Astrocyte (in vitro differentiated cells and primary cell): ENCODE data around the gene HOXD13. TPM values are rescaled to one million over a fixed set of nuclear protein-coding genes. Genes with fewer than 3 reads are reported as not detected.

ENCODE experiments used
- DNase-seq: peaks from one replicate; pipeline ENCODE4 v3.0.0-alpha.2; 2010; ENCODE audit warnings: low read depth
- FAIRE-seq: peaks from 2 replicates; lab custom pipeline; 2011; peaks lifted over from hg19 to GRCh38; lab: Jason Lieb, UNC
- H2AFZ ChIP-seq: 2 replicates; pipeline ENCODE4 v1.6.0; 2012; ENCODE audit warnings: low read depth, low read length, inconsistent platforms
- H3K27ac ChIP-seq: 2 replicates; pipeline ENCODE4 v1.5.1; 2011; ENCODE audit warnings: low read depth, low read length, inconsistent platforms
- H3K27me3 ChIP-seq: 2 replicates; pipeline ENCODE4 v1.6.0; 2011; ENCODE audit warnings: low read length, inconsistent platforms; ENCODE audit not compliant: insufficient read depth
- H3K36me3 ChIP-seq: 2 replicates; pipeline ENCODE4 v1.5.1; 2011; ENCODE audit warnings: low read length, inconsistent platforms; ENCODE audit not compliant: insufficient read depth
- H3K4me1 ChIP-seq: 2 replicates; pipeline ENCODE4 v1.5.1; 2011; ENCODE audit warnings: low read length, inconsistent platforms; ENCODE audit not compliant: insufficient read depth
- H3K4me2 ChIP-seq: 2 replicates; pipeline ENCODE4 v1.6.0; 2012; ENCODE audit warnings: low read length, inconsistent platforms
- H3K4me3 ChIP-seq: 2 replicates; pipeline ENCODE4 v1.5.1; 2011; ENCODE audit warnings: low read depth, mild to moderate bottlenecking, low read length, inconsistent platforms; ENCODE audit not compliant: insufficient read depth
- H3K79me2 ChIP-seq: 2 replicates; pipeline ENCODE4 v1.6.0; 2012; ENCODE audit warnings: mild to moderate bottlenecking, low read length, inconsistent platforms; ENCODE audit not compliant: insufficient read depth
- H3K9ac ChIP-seq: 2 replicates; pipeline ENCODE4 v1.6.0; 2012; ENCODE audit warnings: mild to moderate bottlenecking, low read length, inconsistent platforms
- H3K9me3 ChIP-seq: 2 replicates; pipeline ENCODE4 v1.5.1; 2012; ENCODE audit warnings: low read depth, mild to moderate bottlenecking, low read length, inconsistent platforms; ENCODE audit not compliant: insufficient read depth
- H4K20me1 ChIP-seq: 2 replicates; pipeline ENCODE4 v1.6.0; 2012; ENCODE audit warnings: low read length, inconsistent platforms; ENCODE audit not compliant: insufficient read depth
- H3K27ac Mint-ChIP-seq: one replicate; pipeline ENCODE4 v1.8.0; 2021; ENCODE audit warnings: mild to moderate bottlenecking, mixed read lengths; ENCODE audit not compliant: unreplicated experiment
- H3K27me3 Mint-ChIP-seq: one replicate; pipeline ENCODE4 v1.8.0; 2021; ENCODE audit warnings: low read depth, mixed read lengths; ENCODE audit not compliant: unreplicated experiment
- H3K36me3 Mint-ChIP-seq: one replicate; pipeline ENCODE4 v1.8.0; 2021; ENCODE audit warnings: low read depth, mixed read lengths; ENCODE audit not compliant: unreplicated experiment
- H3K4me1 Mint-ChIP-seq: one replicate; pipeline ENCODE4 v1.8.0; 2021; ENCODE audit warnings: low read depth, mixed read lengths; ENCODE audit not compliant: unreplicated experiment
- H3K4me3 Mint-ChIP-seq: one replicate; pipeline ENCODE4 v1.8.0; 2021; ENCODE audit warnings: mild to moderate bottlenecking, moderate library complexity, mixed read lengths; ENCODE audit not compliant: unreplicated experiment
- H3K9me3 Mint-ChIP-seq: one replicate; pipeline ENCODE4 v1.8.0; 2021; ENCODE audit warnings: mild to moderate bottlenecking, mixed read lengths; ENCODE audit not compliant: unreplicated experiment
- EZH2 ChIP-seq: IDR thresholded peaks from 2 replicates; pipeline ENCODE4 v1.6.1; 2012; ENCODE audit warnings: mild to moderate bottlenecking, low read length, inconsistent platforms; ENCODE audit not compliant: insufficient read depth
- total RNA-seq: library from RNA; stranded (reverse); gene quantifications from 2 replicates; pipeline ENCODE4 v1.2.1, GENCODE V29; 2021
- TF ChIP-seq, protein P1 (sequence below): IDR thresholded peaks from 2 replicates; pipeline ENCODE4 v1.5.1; 2011; ENCODE audit warnings: low read depth, mild to moderate bottlenecking, inconsistent platforms, low read length, moderate library complexity; ENCODE audit not compliant: insufficient read depth

HOXD13 gene
- total RNA-seq, 1 donor from 2014 or later = not detected

DNA sequence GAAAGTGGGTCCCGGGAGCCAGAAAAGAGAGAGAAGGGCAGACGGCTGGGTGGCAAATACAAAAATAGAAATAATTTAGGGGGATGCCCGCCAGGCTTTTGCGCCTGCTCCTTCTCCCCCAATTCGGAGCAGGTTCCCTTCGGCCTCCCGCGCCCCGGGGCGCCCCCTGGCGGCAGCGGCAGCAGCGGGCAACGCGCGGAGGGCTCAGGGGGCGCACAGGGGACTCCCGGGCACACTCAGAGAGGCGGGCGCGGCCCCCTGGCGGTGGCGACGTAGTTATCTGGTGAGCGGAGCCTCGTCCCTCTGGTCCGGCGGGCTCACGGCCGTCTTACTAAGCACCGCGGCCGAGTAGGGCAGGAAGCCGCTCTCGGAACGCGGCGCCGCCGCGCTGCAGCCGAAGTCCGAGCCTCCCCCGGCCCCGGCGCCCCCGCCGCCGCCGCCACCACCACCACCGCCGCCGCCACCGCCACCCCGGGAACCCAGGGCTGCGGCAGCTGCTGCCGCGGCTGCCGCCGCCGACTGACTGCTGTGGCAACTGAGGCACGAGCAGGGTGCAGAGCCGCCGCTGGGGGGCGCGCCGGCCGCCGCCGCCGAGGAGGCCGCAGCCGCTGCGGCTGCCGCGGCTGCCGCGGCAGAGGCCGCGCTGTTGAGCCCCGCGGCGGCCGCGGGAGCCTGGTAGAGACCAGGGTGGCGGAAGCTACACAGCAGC lies 12.5 kb upstream of the HOXD13 start:
- Histone ChIP-seq H2AFZ (peak overlapping the region; percentile 34), H3K9me3 (peaks cover 2% of the 10 kb centered on the region), H3K36me3 (no peaks in the 10 kb centered on the region), H3K79me2 (no peaks in the 10 kb centered on the region), H3K27me3 (peaks cover 88% of the 10 kb centered on the region), H3K4me3 (no peak overlapping the region), H3K4me1 (peaks cover 3% of the 10 kb centered on the region), H3K9ac (no peak overlapping the region), H3K4me2 (peak overlapping the region; percentile 44), H3K27ac (no peak overlapping the region), H4K20me1 (peaks cover 18% of the 10 kb centered on the region)
- peaks cover 4% of the 10 kb centered on the region for H3K36me3 Mint-ChIP-seq
- peaks cover 5% of the 10 kb centered on the region for H3K4me1 Mint-ChIP-seq
- FAIRE-seq (no peak), DNase-seq (no peak)
- peak overlapping the region; percentile 85 for H3K27ac Mint-ChIP-seq
- H3K27me3 Mint-ChIP-seq = peaks cover 80% of the 10 kb centered on the region
- TF ChIP-seq EZH2 = no peak
- TF ChIP-seq, protein P1, sequence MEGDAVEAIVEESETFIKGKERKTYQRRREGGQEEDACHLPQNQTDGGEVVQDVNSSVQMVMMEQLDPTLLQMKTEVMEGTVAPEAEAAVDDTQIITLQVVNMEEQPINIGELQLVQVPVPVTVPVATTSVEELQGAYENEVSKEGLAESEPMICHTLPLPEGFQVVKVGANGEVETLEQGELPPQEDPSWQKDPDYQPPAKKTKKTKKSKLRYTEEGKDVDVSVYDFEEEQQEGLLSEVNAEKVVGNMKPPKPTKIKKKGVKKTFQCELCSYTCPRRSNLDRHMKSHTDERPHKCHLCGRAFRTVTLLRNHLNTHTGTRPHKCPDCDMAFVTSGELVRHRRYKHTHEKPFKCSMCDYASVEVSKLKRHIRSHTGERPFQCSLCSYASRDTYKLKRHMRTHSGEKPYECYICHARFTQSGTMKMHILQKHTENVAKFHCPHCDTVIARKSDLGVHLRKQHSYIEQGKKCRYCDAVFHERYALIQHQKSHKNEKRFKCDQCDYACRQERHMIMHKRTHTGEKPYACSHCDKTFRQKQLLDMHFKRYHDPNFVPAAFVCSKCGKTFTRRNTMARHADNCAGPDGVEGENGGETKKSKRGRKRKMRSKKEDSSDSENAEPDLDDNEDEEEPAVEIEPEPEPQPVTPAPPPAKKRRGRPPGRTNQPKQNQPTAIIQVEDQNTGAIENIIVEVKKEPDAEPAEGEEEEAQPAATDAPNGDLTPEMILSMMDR = peak; percentile 30
- peaks cover 31% of the 10 kb centered on the region for H3K9me3 Mint-ChIP-seq
- no peak overlapping the region for H3K4me3 Mint-ChIP-seq

GRCh38 chr2:176080540-176081375 lies 11.8 kb upstream of the HOXD13 start:
- peaks cover 4% of the 10 kb centered on the region for H3K36me3 Mint-ChIP-seq
- no peak overlapping the region for H3K4me3 ChIP-seq
- H3K27ac ChIP-seq = no peak overlapping the region
- peaks cover 5% of the 10 kb centered on the region for H3K4me1 Mint-ChIP-seq
- H3K9me3 Mint-ChIP-seq = peaks cover 31% of the 10 kb centered on the region
- peaks cover 80% of the 10 kb centered on the region for H3K27me3 Mint-ChIP-seq
- H3K9ac ChIP-seq = no peak overlapping the region
- H3K4me3 Mint-ChIP-seq = no peak overlapping the region
- TF ChIP-seq, protein P1 = no peak
- TF ChIP-seq EZH2 = peak; percentile 98
- no peaks in the 10 kb centered on the region for H3K36me3 ChIP-seq
- FAIRE-seq (no peak), DNase-seq (no peak)
- H3K4me2 ChIP-seq = peak overlapping the region; percentile 44
- peaks cover 3% of the 10 kb centered on the region for H3K9me3 ChIP-seq
- peak overlapping the region; percentile 81 for H3K27ac Mint-ChIP-seq
- H4K20me1 ChIP-seq = peaks cover 20% of the 10 kb centered on the region
- peaks cover 3% of the 10 kb centered on the region for H3K4me1 ChIP-seq
- H3K79me2 ChIP-seq = no peaks in the 10 kb centered on the region
- H3K27me3 ChIP-seq = peaks cover 88% of the 10 kb centered on the region
- peak overlapping the region; percentile 34 for H2AFZ ChIP-seq
